Vagina (tissue), 2 donors: ENCODE results near the gene SIGLECL1.

ENCODE experiments used
- POLR2A ChIP-seq, 2 donors: fragments of 450-650 bp; IDR thresholded peaks; one replicate each; pipeline ENCODE4 v1.6.1; 2017; ENCODE audit warnings: antibody characterized with exemption in 2 of 2, mild to moderate bottlenecking in 2 of 2, moderate library complexity in 2 of 2
- POLR2AphosphoS5 ChIP-seq, 2 donors: sonication (generic); formaldehyde crosslinking; IDR thresholded peaks; one replicate each; pipeline ENCODE4 v1.9.0; 2017; ENCODE audit warnings: antibody characterized with exemption in 2 of 2, mild to moderate bottlenecking in 2 of 2, low read depth in 1 of 2; ENCODE audit not compliant: insufficient read depth in 1 of 2
- TF ChIP-seq, protein P1 (sequence below), 3 experiments: fragments of 450-650 bp in 2 of 3; fragments of 200-600 bp in 1 of 3; sonication (generic) in 1 of 3; IDR thresholded peaks; one replicate each; pipeline ENCODE4 v1.5.1; 2017 to 2019; ENCODE audit warnings: antibody characterized with exemption in 3 of 3, mild to moderate bottlenecking in 2 of 3, moderate library complexity in 2 of 3

DNA sequence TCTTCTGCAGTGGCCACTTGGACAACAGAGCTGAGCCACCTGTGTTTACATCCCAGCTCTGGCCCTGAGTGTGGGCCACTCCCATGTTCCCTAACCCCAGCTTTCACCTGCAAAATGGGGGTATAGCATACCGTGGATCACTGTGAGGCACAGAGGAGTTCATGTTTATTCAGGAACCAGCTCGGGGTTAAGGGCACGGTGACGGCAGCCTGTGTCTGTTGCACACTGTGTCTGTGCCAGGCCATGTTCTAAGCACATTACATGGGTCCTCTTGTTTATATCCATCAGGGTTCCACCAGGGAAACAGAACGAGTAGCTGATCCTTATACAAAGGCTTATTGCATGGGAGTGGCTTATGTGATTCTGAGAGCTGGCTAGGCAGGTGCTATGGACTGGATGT, 46.5 kb downstream of the SIGLECL1 start:
- TF ChIP-seq POLR2A (IDR thresholded peaks at IDR 0.05) (no peak), POLR2AphosphoS5 (IDR thresholded peaks at IDR 0.05; ENCODE audit: insufficient read depth in 1 of 2, low read depth in 1 of 2) (no peak)
- TF ChIP-seq, protein P1, sequence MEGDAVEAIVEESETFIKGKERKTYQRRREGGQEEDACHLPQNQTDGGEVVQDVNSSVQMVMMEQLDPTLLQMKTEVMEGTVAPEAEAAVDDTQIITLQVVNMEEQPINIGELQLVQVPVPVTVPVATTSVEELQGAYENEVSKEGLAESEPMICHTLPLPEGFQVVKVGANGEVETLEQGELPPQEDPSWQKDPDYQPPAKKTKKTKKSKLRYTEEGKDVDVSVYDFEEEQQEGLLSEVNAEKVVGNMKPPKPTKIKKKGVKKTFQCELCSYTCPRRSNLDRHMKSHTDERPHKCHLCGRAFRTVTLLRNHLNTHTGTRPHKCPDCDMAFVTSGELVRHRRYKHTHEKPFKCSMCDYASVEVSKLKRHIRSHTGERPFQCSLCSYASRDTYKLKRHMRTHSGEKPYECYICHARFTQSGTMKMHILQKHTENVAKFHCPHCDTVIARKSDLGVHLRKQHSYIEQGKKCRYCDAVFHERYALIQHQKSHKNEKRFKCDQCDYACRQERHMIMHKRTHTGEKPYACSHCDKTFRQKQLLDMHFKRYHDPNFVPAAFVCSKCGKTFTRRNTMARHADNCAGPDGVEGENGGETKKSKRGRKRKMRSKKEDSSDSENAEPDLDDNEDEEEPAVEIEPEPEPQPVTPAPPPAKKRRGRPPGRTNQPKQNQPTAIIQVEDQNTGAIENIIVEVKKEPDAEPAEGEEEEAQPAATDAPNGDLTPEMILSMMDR (IDR thresholded peaks at IDR 0.05): no peak
